Tibial nerve (tissue), 3 donors: ENCODE data around the gene RPRD2.

Experiments
- CTCF ChIP-seq, 5 experiments: fragments of 200-600 bp in 3 of 5; fragments of 450-650 bp in 2 of 5; sonication (generic) in 3 of 5; IDR thresholded peaks; one replicate each; pipeline ENCODE4 v1.5.1; 2016 to 2019; ENCODE audit warnings: antibody characterized with exemption in 5 of 5, mild to moderate bottlenecking in 3 of 5, moderate library complexity in 2 of 5
- POLR2A ChIP-seq, 2 donors: fragments of 450-650 bp; IDR thresholded peaks; one replicate each; pipeline ENCODE4 v1.6.1; 2017; ENCODE audit warnings: antibody characterized with exemption in 2 of 2, mild to moderate bottlenecking in 2 of 2, moderate library complexity in 2 of 2

- no peak for TF ChIP-seq CTCF (IDR thresholded peaks at IDR 0.05)
- TF ChIP-seq POLR2A (IDR thresholded peaks at IDR 0.05) = no peak
Observed at GRCh38 chr1:150512846-150513245, 148.9 kb downstream of the RPRD2 start.
